Lung microvascular endothelial cell (primary cell): Measurements from ENCODE around the gene DYRK1A. TPM values are rescaled to one million over a fixed set of nuclear protein-coding genes. Genes with fewer than 3 reads are reported as not detected.

Experiments
- DNase-seq, 2 donors: peaks; one replicate each; pipeline versions ENCODE4 v3.0.0 to v3.0.0-alpha.2; 2010; ENCODE audit warnings: low read depth in 2 of 2
- total RNA-seq: library from RNA; depleted of rRNA; stranded (reverse); fragments of >200 nt; gene quantifications from 2 replicates; pipeline ENCODE4 v1.2.1, GENCODE V29; 2014

The DYRK1A gene
- total RNA-seq, 1 donor from 2014 or later: 72.4 TPM

DNA sequence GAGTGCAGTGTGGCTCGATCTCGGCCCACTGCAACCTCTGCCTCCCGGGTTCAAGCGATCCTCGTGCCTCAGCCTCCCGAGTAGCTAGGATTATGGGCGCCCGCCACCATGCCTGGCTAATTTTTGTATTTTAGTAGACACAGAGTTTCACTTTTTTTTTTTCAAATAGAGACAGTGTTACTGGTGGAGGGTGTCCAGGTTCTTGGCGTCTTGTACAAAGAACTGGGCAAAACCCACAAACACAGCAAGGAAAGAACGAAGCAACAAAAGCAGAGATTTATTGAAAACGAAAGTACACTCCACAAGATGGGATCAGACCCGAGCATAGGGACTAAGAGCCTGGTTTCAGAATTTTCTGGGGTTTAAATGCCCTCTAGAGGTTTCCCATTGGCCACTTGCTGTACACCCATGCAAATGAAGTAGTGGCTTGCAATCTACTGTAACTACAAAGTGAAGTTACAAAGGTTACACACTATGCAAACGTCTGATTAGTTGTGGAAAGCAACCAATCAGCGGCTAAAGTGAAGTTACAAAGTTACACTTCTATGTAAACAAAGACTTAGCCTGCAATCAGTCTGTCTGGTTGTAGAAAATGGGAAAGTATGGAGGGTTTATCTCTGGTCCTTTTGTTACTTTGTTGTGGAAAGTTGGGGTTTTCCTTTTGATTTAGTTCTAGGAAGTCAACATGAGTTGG, 199.1 kb downstream of the DYRK1A start:
- DNase-seq: no peak

DNA sequence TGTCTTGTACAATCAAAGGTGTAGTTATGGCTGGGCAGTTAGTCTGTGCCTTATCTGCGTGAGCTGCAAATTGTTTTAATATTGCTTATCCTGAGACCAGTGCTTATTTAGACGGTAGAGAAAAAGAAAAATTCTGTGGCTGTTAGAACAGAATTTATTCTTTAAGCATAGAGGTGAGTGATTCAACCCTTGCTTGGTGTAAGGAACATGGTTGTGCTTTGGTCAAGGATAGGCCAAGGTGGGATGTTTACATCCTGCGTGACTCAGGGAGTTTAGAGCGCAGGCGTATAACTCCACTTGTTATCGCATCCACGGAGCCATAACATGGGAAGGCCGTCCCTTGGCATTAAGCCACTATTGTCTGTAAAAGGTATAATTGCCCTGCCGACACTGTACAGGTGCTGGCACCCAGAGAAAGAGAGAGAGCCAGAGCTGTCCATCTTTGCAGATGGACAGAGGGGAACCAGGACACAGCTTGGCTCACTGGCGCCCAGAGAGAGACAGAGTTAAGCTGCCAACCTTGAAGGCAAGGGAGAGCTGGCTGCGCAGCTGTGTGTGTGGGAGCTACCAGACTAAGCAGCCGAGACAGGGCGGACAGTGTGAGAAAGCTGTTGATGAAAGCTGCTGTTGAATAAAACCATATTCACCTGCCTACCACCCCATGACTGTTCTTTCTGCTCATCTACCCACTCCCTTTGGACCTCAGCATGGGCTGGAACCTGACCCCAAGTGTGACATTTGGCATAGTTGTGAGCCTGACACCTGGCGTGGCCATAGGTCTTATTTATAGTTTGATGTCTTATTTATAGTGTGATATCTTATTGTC, 200.4 kb downstream of the DYRK1A start:
- DNase-seq: no peak

GRCh38 chr21:37568415-37568814, 201.8 kb downstream of the DYRK1A start:
- no peak for DNase-seq

DNA sequence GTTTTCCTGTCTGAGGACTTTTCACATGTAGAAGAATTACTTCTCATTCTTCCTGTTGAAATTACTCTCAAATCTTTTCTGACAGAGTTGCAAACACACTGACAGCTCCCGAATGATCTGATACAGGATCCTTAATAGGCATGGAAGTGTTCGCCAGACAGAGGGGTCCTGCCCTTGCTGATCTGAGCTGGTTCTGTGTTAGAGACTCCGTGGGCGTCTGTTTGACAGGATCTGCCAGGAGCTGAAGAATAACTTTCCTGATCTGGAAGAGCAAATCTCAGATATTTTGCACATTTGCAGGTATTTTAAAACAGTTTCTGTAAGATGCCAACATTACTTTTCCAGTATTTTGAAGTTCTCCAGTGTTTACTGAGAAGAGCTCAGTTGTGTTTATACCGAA, 202.3 kb downstream of the DYRK1A start:
- no peak for DNase-seq

DNA sequence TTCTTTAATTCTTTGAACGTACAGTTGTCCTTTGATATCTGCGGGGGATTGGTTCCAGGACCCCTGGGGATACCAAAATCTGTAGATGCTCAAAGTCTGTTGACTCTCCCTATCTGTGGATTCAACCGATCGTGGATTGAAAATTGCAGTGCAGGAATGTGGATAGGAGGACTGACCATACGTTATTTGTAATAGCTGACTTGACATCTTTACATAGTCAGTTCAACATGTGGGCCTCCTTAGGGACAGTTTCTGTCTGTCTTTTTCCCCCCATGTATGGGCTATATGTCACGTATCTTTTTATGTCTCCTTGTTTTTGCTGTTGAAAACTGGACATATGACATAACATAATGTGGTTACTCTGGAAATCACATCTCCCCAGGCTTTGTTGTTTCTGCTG, 204.9 kb downstream of the DYRK1A start:
- no peak for DNase-seq

GRCh38 chr21:37574316-37574715, 207.7 kb downstream of the DYRK1A start:
- no peak for DNase-seq

DNA sequence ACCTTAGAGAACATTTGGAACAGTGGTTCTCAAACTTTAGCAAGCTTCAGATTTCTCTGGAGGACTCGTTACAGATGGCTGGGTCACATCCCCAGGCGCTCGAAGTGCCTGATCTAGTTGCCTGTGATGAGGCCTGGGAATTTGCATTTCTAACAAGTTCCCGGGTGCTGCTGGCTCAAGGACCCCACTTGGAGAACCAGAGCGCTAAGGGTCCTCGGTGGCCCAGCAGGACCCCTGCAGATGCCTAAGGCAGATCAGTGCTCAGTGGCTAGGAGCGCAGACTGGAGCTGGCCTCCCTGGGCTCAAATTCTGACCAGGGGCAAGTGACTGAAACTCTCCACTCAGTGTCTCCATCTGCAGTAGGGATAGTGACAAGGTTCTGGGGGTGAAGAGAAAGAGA, 208.2 kb downstream of the DYRK1A start:
- DNase-seq: no peak

DNA sequence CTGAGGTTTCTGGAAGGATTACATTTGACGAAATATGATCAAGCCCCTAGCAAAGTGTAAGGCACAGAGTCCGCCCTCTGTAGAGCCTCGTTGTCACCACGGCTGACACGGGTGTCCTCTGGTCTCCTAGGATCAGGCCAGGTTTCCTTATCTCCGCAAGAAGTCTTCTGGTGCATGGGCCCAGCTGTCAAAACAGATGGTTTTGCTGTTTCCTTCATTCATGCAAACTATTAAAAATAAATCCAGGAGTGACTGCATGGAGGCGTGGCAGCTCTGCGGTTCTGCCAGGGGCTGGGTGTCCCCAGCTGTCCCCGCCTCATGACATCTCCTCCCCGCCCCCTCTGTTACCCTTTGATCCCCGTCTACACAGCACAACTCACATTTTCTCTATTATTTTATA, 209.0 kb downstream of the DYRK1A start:
- no peak for DNase-seq

Other genes with a start within 250 kb of the DYRK1A start
- 61.0 and 79.8 TPM in 2 replicates for gene VPS26C, start 99.4 kb upstream of the DYRK1A start, total RNA-seq